ENCODE data around the gene NSMCE1.
"Not testable (repeated sequence)": the region's sequence is repeated elsewhere in the genome, so short reads cannot be mapped to it uniquely, and the experiment has no call there.

NSMCE1 gene

GRCh38 chr16:27208081-27208680 is 60.4 kb downstream of the NSMCE1 start:
- DNase-seq = no peak
- Histone ChIP-seq H3K9me2 (replicated peaks; ENCODE audit: insufficient read depth, low read length) (no peaks in the 10 kb centered on the region), H3K36me3 (replicated peaks; ENCODE audit: insufficient read depth, low read length) (no peaks in the 10 kb centered on the region), H3K9ac (ENCODE audit: low read length) (no peak overlapping the region), H4K20me1 (ENCODE audit: insufficient read depth, low read length) (no peaks in the 10 kb centered on the region), H3K27ac (ENCODE audit: low read length) (no peak overlapping the region), H2AFZ (ENCODE audit: low read length) (no peak overlapping the region), H3K4me2 (ENCODE audit: low read depth, low read length) (no peak overlapping the region), H3K79me2 (ENCODE audit: low read length) (peaks cover 5% of the 10 kb centered on the region), H3K27me3 (replicated peaks; ENCODE audit: insufficient read depth, low read length) (no peaks in the 10 kb centered on the region), H3K4me1 (ENCODE audit: low read length) (peaks cover 9% of the 10 kb centered on the region; the same call in 1 of the 2 replicates), H3K4me3 (ENCODE audit: low read length) (no peak overlapping the region), H3K9me3 (replicated peaks; ENCODE audit: insufficient read depth, low read length) (no peaks in the 10 kb centered on the region), H3F3A (ENCODE audit: insufficient read depth, low read length) (peaks cover 9% of the 10 kb centered on the region; the same call in 1 of the 2 replicates)
- no peak for TF ChIP-seq EZH2 (optimal IDR thresholded peaks at IDR 0.05; ENCODE audit: low read depth, low read length)
- TF ChIP-seq CTCF (IDR thresholded peaks at IDR 0.05; ENCODE audit: low read length) = no peak
- no peak for TF ChIP-seq EZH2phosphoT487 (IDR thresholded peaks at IDR 0.05; ENCODE audit: low read length)

GRCh38 chr16:27207121-27207520 is 61.5 kb downstream of the NSMCE1 start:
- H3K4me1 ChIP-seq (ENCODE audit: low read length) = peaks cover 14% of the 10 kb centered on the region; the same call in 1 of the 2 replicates
- not testable (repeated sequence) for H3K4me3 ChIP-seq (ENCODE audit: low read length); H3K79me2 ChIP-seq (ENCODE audit: low read length); H2AFZ ChIP-seq (ENCODE audit: low read length); H3K27ac ChIP-seq (ENCODE audit: low read length); H3K9me3 ChIP-seq (replicated peaks; ENCODE audit: insufficient read depth, low read length); H3K36me3 ChIP-seq (replicated peaks; ENCODE audit: insufficient read depth, low read length); H3F3A ChIP-seq (ENCODE audit: insufficient read depth, low read length); H4K20me1 ChIP-seq (ENCODE audit: insufficient read depth, low read length); DNase-seq; H3K9ac ChIP-seq (ENCODE audit: low read length); H3K4me2 ChIP-seq (ENCODE audit: low read depth, low read length); H3K27me3 ChIP-seq (replicated peaks; ENCODE audit: insufficient read depth, low read length); H3K9me2 ChIP-seq (replicated peaks; ENCODE audit: insufficient read depth, low read length)

GRCh38 chr16:27205423-27206065 is 63.0 kb downstream of the NSMCE1 start:
- H3F3A ChIP-seq (ENCODE audit: insufficient read depth, low read length) = peaks cover 9% of the 10 kb centered on the region; the same call in 1 of the 2 replicates
- no peak for TF ChIP-seq EZH2 (optimal IDR thresholded peaks at IDR 0.05; ENCODE audit: low read depth, low read length)
- no peak for TF ChIP-seq CTCF (IDR thresholded peaks at IDR 0.05; ENCODE audit: low read length)
- TF ChIP-seq EZH2phosphoT487 (IDR thresholded peaks at IDR 0.05; ENCODE audit: low read length) = no peak
- no peaks in the 10 kb centered on the region for H3K9me3 ChIP-seq (replicated peaks; ENCODE audit: insufficient read depth, low read length)
- peaks cover 14% of the 10 kb centered on the region; the same call in 1 of the 2 replicates for H3K4me1 ChIP-seq (ENCODE audit: low read length)
- no peak overlapping the region for H3K4me2 ChIP-seq (ENCODE audit: low read depth, low read length)
- no peaks in the 10 kb centered on the region for H4K20me1 ChIP-seq (ENCODE audit: insufficient read depth, low read length)
- H3K79me2 ChIP-seq (ENCODE audit: low read length) = peaks cover 5% of the 10 kb centered on the region
- H3K4me3 ChIP-seq (ENCODE audit: low read length) = no peak overlapping the region
- no peaks in the 10 kb centered on the region for H3K9me2 ChIP-seq (replicated peaks; ENCODE audit: insufficient read depth, low read length)
- no peaks in the 10 kb centered on the region for H3K27me3 ChIP-seq (replicated peaks; ENCODE audit: insufficient read depth, low read length)
- H3K27ac ChIP-seq (ENCODE audit: low read length) = no peak overlapping the region
- no peak for DNase-seq
- no peak overlapping the region for H3K9ac ChIP-seq (ENCODE audit: low read length)
- H3K36me3 ChIP-seq (replicated peaks; ENCODE audit: insufficient read depth, low read length) = no peaks in the 10 kb centered on the region
- no peak overlapping the region for H2AFZ ChIP-seq (ENCODE audit: low read length)
